OCI-LY7 (cell line): ENCODE measurements around the gene NRBF2.

Source experiments
- CTCF ChIP-seq: fragments of 200-600 bp; sonication (generic); conservative IDR thresholded peaks from 2 replicates; pipeline ENCODE4 v1.5.1; 2014; ENCODE audit warnings: mild to moderate bottlenecking, antibody characterized with exemption, low read length, moderate library complexity, mixed read lengths
- EZH2phosphoT487 ChIP-seq: fragments of 200-600 bp; sonication (generic); IDR thresholded peaks from 2 replicates; pipeline ENCODE4 v1.6.1; 2018; ENCODE audit warnings: low read depth, borderline replicate concordance, mild to moderate bottlenecking, mixed run types, antibody characterized with exemption, low read length, moderate library complexity, mixed read lengths

GRCh38 chr10:63125459-63125858 is 7.7 kb upstream of the NRBF2 start:
- TF ChIP-seq CTCF (no peak), EZH2phosphoT487 (no peak)
